ENCODE results near the gene FOCAD. TPM values are rescaled to one million over a fixed set of nuclear protein-coding genes. Genes with fewer than 3 reads are reported as not detected.

FOCAD gene
- total and polyA plus RNA-seq, 2 donors (not counting 1 experiment from before 2014, with no cell fraction given): 4.0 to 10.1 TPM

- Mint-ChIP-seq H3K4me1 (no peaks in the 10 kb centered on the region), H3K9me3 (ENCODE audit: insufficient read depth) (no peaks in the 10 kb centered on the region), H3K4me3 (no peak overlapping the region), H3K27ac (no peak overlapping the region), H3K27me3 (no peaks in the 10 kb centered on the region)
- ChIA-PET POLR2A (no interaction called here), CTCF (no interaction called here)
- Histone ChIP-seq H3K4me3 (ENCODE audit: control extremely low read depth in 1 of 5, extremely low read depth in 1 of 5, insufficient read depth in 1 of 5, low read depth in 2 of 5, low read length in 4 of 5) (no peak overlapping the region), H3K27me3 (replicated peaks in 1 of 4; ENCODE audit: control extremely low read depth in 1 of 4, control insufficient read depth in 3 of 4, insufficient read depth in 4 of 4, low read length in 3 of 4) (no peaks in the 10 kb centered on the region), H3K4me1 (ENCODE audit: control insufficient read depth in 2 of 2, insufficient read depth in 2 of 2, low read length in 2 of 2) (no peaks in the 10 kb centered on the region), H3K36me3 (replicated peaks in 1 of 2; ENCODE audit: control extremely low read depth in 1 of 2, control insufficient read depth in 1 of 2, extremely low read depth in 1 of 2, insufficient read depth in 2 of 2, low read length in 1 of 2) (no peaks in the 10 kb centered on the region), H3K4me2 (replicated peaks; ENCODE audit: low read depth, low read length, poor library complexity, severe bottlenecking) (no peak overlapping the region), H3K9me3 (ENCODE audit: control extremely low read depth in 1 of 3, control insufficient read depth in 2 of 3, insufficient read depth in 1 of 3, low read length in 2 of 3) (no peaks in the 10 kb centered on the region), H3K9ac (ENCODE audit: low read length) (no peak overlapping the region), H2AFZ (ENCODE audit: insufficient read depth, low read depth, low read length, poor library complexity, severe bottlenecking) (no peak overlapping the region), H3K79me2 (ENCODE audit: control insufficient read depth, insufficient read depth, low read length) (peaks cover 3% of the 10 kb centered on the region), H4K20me1 (ENCODE audit: control insufficient read depth, insufficient read depth, low read length, poor library complexity, severe bottlenecking) (no peaks in the 10 kb centered on the region), H3K27ac (ENCODE audit: low read length in 2 of 2) (no peak overlapping the region)
- intact Hi-C loops (cut with micrococcal nuclease): no loop called here
- TF ChIP-seq CTCF (IDR thresholded peaks at IDR 0.05): no peak
- TF ChIP-seq EZH2 (IDR thresholded peaks at IDR 0.05; ENCODE audit: borderline replicate concordance, insufficient read depth, low read depth, low read length, poor library complexity, severe bottlenecking): no peak
- ATAC-seq (ENCODE audit: low read depth) (no peak), DNase-seq (no peak)
- 25% methylated on average over 1 of the region's 1 CpG for WGBS (ENCODE audit: insufficient coverage)
Observed at GRCh38 chr9:20701060-20701459, 17.0 kb downstream of the FOCAD start.

GRCh38 chr9:20702570-20702969 lies 18.5 kb downstream of the FOCAD start:
- H3K9me3 ChIP-seq (ENCODE audit: control extremely low read depth in 1 of 3, control insufficient read depth in 2 of 3, insufficient read depth in 1 of 3, low read length in 2 of 3): no peaks in the 10 kb centered on the region
- no peaks in the 10 kb centered on the region for H3K79me2 ChIP-seq (ENCODE audit: control insufficient read depth, insufficient read depth, low read length)
- H3K4me2 ChIP-seq (replicated peaks; ENCODE audit: low read depth, low read length, poor library complexity, severe bottlenecking): no peak overlapping the region
- no peak overlapping the region for H3K9ac ChIP-seq (ENCODE audit: low read length)
- no peak overlapping the region for H2AFZ ChIP-seq (ENCODE audit: insufficient read depth, low read depth, low read length, poor library complexity, severe bottlenecking)
- intact Hi-C loops (cut with micrococcal nuclease): no loop called here
- no peaks in the 10 kb centered on the region for H4K20me1 ChIP-seq (ENCODE audit: control insufficient read depth, insufficient read depth, low read length, poor library complexity, severe bottlenecking)
- H3K4me1 ChIP-seq (ENCODE audit: control insufficient read depth in 2 of 2, insufficient read depth in 2 of 2, low read length in 2 of 2): no peaks in the 10 kb centered on the region
- Mint-ChIP-seq H3K4me1 (no peaks in the 10 kb centered on the region), H3K27ac (no peak overlapping the region), H3K27me3 (no peaks in the 10 kb centered on the region), H3K4me3 (no peak overlapping the region), H3K9me3 (ENCODE audit: insufficient read depth) (no peaks in the 10 kb centered on the region)
- H3K27ac ChIP-seq (ENCODE audit: low read length in 2 of 2): no peak overlapping the region
- H3K4me3 ChIP-seq (ENCODE audit: control extremely low read depth in 1 of 5, extremely low read depth in 1 of 5, insufficient read depth in 1 of 5, low read depth in 2 of 5, low read length in 4 of 5): no peak overlapping the region
- ATAC-seq (ENCODE audit: low read depth) (no peak), DNase-seq (no peak)
- no CpG with 5 or more reads among the region's 4 CpGs for WGBS (ENCODE audit: insufficient coverage)
- TF ChIP-seq EZH2 (IDR thresholded peaks at IDR 0.05; ENCODE audit: borderline replicate concordance, insufficient read depth, low read depth, low read length, poor library complexity, severe bottlenecking) (no peak), CTCF (IDR thresholded peaks at IDR 0.05) (no peak)
- no peaks in the 10 kb centered on the region for H3K27me3 ChIP-seq (replicated peaks in 1 of 4; ENCODE audit: control extremely low read depth in 1 of 4, control insufficient read depth in 3 of 4, insufficient read depth in 4 of 4, low read length in 3 of 4)
- H3K36me3 ChIP-seq (replicated peaks in 1 of 2; ENCODE audit: control extremely low read depth in 1 of 2, control insufficient read depth in 1 of 2, extremely low read depth in 1 of 2, insufficient read depth in 2 of 2, low read length in 1 of 2): no peaks in the 10 kb centered on the region
- CTCF ChIA-PET: no interaction called here
- POLR2A ChIA-PET: no interaction called here
